ENCODE results near the gene ULK4. TPM values are rescaled to one million over a fixed set of nuclear protein-coding genes. Genes with fewer than 3 reads are reported as not detected.
"Not testable (repeated sequence)": the region's sequence is repeated elsewhere in the genome, so short reads cannot be mapped to it uniquely, and the experiment has no call there.

Gene ULK4
- polyA plus RNA-seq, 1 donor from 2014 or later = 7.2 TPM

- no peak overlapping the region for H2AFZ ChIP-seq (ENCODE audit: low read depth, low read length)
- H3K27ac ChIP-seq (ENCODE audit: low read length) = no peak overlapping the region
- H3K9me3 ChIP-seq (ENCODE audit: low read length) = no peaks in the 10 kb centered on the region
- H3K9me2 ChIP-seq (ENCODE audit: insufficient read depth, low read length) = no peaks in the 10 kb centered on the region
- H3K27me3 ChIP-seq (ENCODE audit: insufficient read depth, low read depth, low read length) = no peaks in the 10 kb centered on the region
- H3K4me2 ChIP-seq (ENCODE audit: low read length) = no peak overlapping the region
- no peaks in the 10 kb centered on the region for H4K20me1 ChIP-seq (ENCODE audit: insufficient read depth)
- no peak overlapping the region for H3K9ac ChIP-seq (ENCODE audit: low read length)
- H3F3A ChIP-seq (ENCODE audit: insufficient read depth, low read length, poor library complexity, severe bottlenecking) = no peaks in the 10 kb centered on the region
- no peak overlapping the region for H3K4me3 ChIP-seq (ENCODE audit: low read length)
- TF ChIP-seq EZH2 (IDR thresholded peaks at IDR 0.05; ENCODE audit: borderline replicate concordance, insufficient read depth, low read length, poor library complexity, severe bottlenecking) (no peak), CTCF (IDR thresholded peaks at IDR 0.05; ENCODE audit: poor library complexity, severe bottlenecking) (no peak), TAF1 (IDR thresholded peaks at IDR 0.05; ENCODE audit: low read depth) (no peak), EP300 (conservative IDR thresholded peaks at IDR 0.05; ENCODE audit: poor library complexity, severe bottlenecking) (no peak), REST (IDR thresholded peaks at IDR 0.05; ENCODE audit: borderline replicate concordance) (no peak), SMC3 (conservative IDR thresholded peaks at IDR 0.05; ENCODE audit: poor library complexity) (no peak), POLR2AphosphoS5 (IDR thresholded peaks at IDR 0.05) (no peak), MXI1 (conservative IDR thresholded peaks at IDR 0.05; ENCODE audit: poor library complexity, severe bottlenecking) (no peak), RAD21 (conservative IDR thresholded peaks at IDR 0.05) (no peak)
- no peaks in the 10 kb centered on the region for H3K79me2 ChIP-seq (replicated peaks; ENCODE audit: insufficient read depth, low read length)
- H3K36me3 ChIP-seq (ENCODE audit: insufficient read depth, low read length) = no peaks in the 10 kb centered on the region
Observed at GRCh38 chr3:41649129-41649739, 312.7 kb downstream of the ULK4 start.

- H3K4me3 ChIP-seq (ENCODE audit: low read length); H2AFZ ChIP-seq (ENCODE audit: low read depth, low read length); H3K9me3 ChIP-seq (ENCODE audit: low read length); H3K9me2 ChIP-seq (ENCODE audit: insufficient read depth, low read length); H3K27me3 ChIP-seq (ENCODE audit: insufficient read depth, low read depth, low read length); H3K9ac ChIP-seq (ENCODE audit: low read length); H3K79me2 ChIP-seq (replicated peaks; ENCODE audit: insufficient read depth, low read length); H3K4me2 ChIP-seq (ENCODE audit: low read length); H4K20me1 ChIP-seq (ENCODE audit: insufficient read depth); H3K27ac ChIP-seq (ENCODE audit: low read length); H3F3A ChIP-seq (ENCODE audit: insufficient read depth, low read length, poor library complexity, severe bottlenecking); H3K36me3 ChIP-seq (ENCODE audit: insufficient read depth, low read length): not testable (repeated sequence)
Observed at GRCh38 chr3:41647730-41648129, 314.2 kb downstream of the ULK4 start.

GRCh38 chr3:41640076-41640475 is 321.8 kb downstream of the ULK4 start:
- Histone ChIP-seq H3K27me3 (ENCODE audit: insufficient read depth, low read depth, low read length) (no peaks in the 10 kb centered on the region), H3K79me2 (replicated peaks; ENCODE audit: insufficient read depth, low read length) (no peaks in the 10 kb centered on the region), H3K9me2 (ENCODE audit: insufficient read depth, low read length) (no peaks in the 10 kb centered on the region), H3F3A (ENCODE audit: insufficient read depth, low read length, poor library complexity, severe bottlenecking) (no peaks in the 10 kb centered on the region), H3K36me3 (ENCODE audit: insufficient read depth, low read length) (no peaks in the 10 kb centered on the region), H3K9me3 (ENCODE audit: low read length) (no peaks in the 10 kb centered on the region), H3K4me3 (ENCODE audit: low read length) (no peak overlapping the region), H3K27ac (ENCODE audit: low read length) (no peak overlapping the region), H3K9ac (ENCODE audit: low read length) (no peak overlapping the region), H4K20me1 (ENCODE audit: insufficient read depth) (no peaks in the 10 kb centered on the region), H2AFZ (ENCODE audit: low read depth, low read length) (no peak overlapping the region), H3K4me2 (ENCODE audit: low read length) (no peak overlapping the region)
- TF ChIP-seq TAF1 (IDR thresholded peaks at IDR 0.05; ENCODE audit: low read depth) (no peak), EP300 (conservative IDR thresholded peaks at IDR 0.05; ENCODE audit: poor library complexity, severe bottlenecking) (no peak), MXI1 (conservative IDR thresholded peaks at IDR 0.05; ENCODE audit: poor library complexity, severe bottlenecking) (no peak), EZH2 (IDR thresholded peaks at IDR 0.05; ENCODE audit: borderline replicate concordance, insufficient read depth, low read length, poor library complexity, severe bottlenecking) (no peak), CTCF (IDR thresholded peaks at IDR 0.05; ENCODE audit: poor library complexity, severe bottlenecking) (no peak), RAD21 (conservative IDR thresholded peaks at IDR 0.05) (no peak), POLR2AphosphoS5 (IDR thresholded peaks at IDR 0.05) (no peak), SMC3 (conservative IDR thresholded peaks at IDR 0.05; ENCODE audit: poor library complexity) (no peak), REST (IDR thresholded peaks at IDR 0.05; ENCODE audit: borderline replicate concordance) (no peak)

Measured in neural cell (in vitro differentiated cells).